Neural crest cell (in vitro differentiated cells): ENCODE data around the gene RBFOX1. TPM values are rescaled to one million over a fixed set of nuclear protein-coding genes. Genes with fewer than 3 reads are reported as not detected.

Experiments
- DNase-seq: peaks from one replicate; pipeline ENCODE4 v3.0.0; 2021; ENCODE audit warnings: low read depth, mixed read lengths, low spot score
- H3K27ac Mint-ChIP-seq: one replicate; pipeline ENCODE4 v1.8.0; 2021; ENCODE audit warnings: mild to moderate bottlenecking, mixed read lengths; ENCODE audit not compliant: unreplicated experiment
- H3K27me3 Mint-ChIP-seq: 2 replicates; pipeline ENCODE4 v1.8.0; 2021; ENCODE audit warnings: low read depth, mild to moderate bottlenecking, mixed read lengths
- H3K36me3 Mint-ChIP-seq: 2 replicates; pipeline ENCODE4 v1.8.0; 2021; ENCODE audit warnings: low read depth, mild to moderate bottlenecking, mixed read lengths
- H3K4me1 Mint-ChIP-seq: 2 replicates; pipeline ENCODE4 v1.8.0; 2021; ENCODE audit warnings: mixed read lengths
- H3K4me3 Mint-ChIP-seq: one replicate; pipeline ENCODE4 v1.8.0; 2021; ENCODE audit warnings: mild to moderate bottlenecking, mixed read lengths
- H3K9me3 Mint-ChIP-seq: 2 replicates; pipeline ENCODE4 v1.8.0; 2021; ENCODE audit warnings: mixed read lengths
- total RNA-seq: library from RNA; stranded (reverse); gene quantifications from 2 replicates; pipeline ENCODE4 v1.2.1, GENCODE V29; 2021
- TF ChIP-seq, protein P1 (sequence below): fragments of 200-600 bp; sonication (generic); conservative IDR thresholded peaks from 2 replicates; pipeline ENCODE4 v1.5.0; 2021; ENCODE audit warnings: antibody characterized with exemption, mild to moderate bottlenecking

Gene RBFOX1
- total RNA-seq, 1 donor from 2014 or later: 1.4 TPM

DNA sequence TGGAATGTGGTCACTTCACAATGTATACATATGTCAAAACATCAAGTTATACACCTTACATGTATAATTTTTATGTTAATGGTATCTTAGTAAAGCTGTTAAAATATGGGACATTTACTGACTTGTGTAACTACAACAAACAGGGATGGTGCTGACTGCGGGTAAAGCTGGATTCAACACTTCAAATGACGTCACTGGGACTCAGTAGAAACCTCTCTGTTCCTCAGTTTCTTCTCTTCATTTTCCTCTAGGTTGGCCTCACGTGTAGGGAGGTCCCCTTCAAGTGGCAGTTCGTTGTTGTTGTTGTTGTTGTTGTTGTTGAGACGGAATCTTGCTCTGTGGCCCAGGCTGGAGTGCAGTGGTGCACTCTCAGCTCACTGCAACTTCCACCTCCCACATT, 182.9 kb downstream of the RBFOX1 start:
- Mint-ChIP-seq H3K36me3 (no peaks in the 10 kb centered on the region), H3K4me1 (peaks cover 2% of the 10 kb centered on the region)
- no peak for DNase-seq

DNA sequence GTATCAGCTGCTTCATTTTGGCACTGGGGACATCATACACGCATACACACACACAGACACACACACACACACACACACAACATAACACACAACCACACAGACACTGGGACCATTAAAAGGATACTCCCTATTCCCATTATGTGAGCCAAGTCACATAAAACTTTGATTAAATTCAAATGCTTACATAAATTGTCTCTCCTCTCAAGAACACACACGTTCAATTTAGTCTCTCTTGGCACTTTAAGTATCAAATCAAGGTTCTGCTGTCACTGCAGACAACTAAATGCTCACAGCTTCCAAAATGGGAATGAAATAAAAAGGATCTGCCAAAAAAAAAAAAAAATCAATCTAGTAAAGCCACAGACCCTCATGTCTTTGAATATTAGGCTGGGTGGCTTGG, 184.9 kb downstream of the RBFOX1 start:
- Mint-ChIP-seq H3K4me3 (no peak overlapping the region), H3K9me3 (peaks cover 3% of the 10 kb centered on the region), H3K27me3 (no peaks in the 10 kb centered on the region)

More for the DNA sequence above, 182.9 kb downstream of the RBFOX1 start:
- no peaks in the 10 kb centered on the region for H3K27me3 Mint-ChIP-seq
- H3K4me3 Mint-ChIP-seq: no peak overlapping the region
- TF ChIP-seq, protein P1, sequence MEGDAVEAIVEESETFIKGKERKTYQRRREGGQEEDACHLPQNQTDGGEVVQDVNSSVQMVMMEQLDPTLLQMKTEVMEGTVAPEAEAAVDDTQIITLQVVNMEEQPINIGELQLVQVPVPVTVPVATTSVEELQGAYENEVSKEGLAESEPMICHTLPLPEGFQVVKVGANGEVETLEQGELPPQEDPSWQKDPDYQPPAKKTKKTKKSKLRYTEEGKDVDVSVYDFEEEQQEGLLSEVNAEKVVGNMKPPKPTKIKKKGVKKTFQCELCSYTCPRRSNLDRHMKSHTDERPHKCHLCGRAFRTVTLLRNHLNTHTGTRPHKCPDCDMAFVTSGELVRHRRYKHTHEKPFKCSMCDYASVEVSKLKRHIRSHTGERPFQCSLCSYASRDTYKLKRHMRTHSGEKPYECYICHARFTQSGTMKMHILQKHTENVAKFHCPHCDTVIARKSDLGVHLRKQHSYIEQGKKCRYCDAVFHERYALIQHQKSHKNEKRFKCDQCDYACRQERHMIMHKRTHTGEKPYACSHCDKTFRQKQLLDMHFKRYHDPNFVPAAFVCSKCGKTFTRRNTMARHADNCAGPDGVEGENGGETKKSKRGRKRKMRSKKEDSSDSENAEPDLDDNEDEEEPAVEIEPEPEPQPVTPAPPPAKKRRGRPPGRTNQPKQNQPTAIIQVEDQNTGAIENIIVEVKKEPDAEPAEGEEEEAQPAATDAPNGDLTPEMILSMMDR: no peak
- peaks cover 3% of the 10 kb centered on the region for H3K9me3 Mint-ChIP-seq
- no peak overlapping the region for H3K27ac Mint-ChIP-seq

DNA sequence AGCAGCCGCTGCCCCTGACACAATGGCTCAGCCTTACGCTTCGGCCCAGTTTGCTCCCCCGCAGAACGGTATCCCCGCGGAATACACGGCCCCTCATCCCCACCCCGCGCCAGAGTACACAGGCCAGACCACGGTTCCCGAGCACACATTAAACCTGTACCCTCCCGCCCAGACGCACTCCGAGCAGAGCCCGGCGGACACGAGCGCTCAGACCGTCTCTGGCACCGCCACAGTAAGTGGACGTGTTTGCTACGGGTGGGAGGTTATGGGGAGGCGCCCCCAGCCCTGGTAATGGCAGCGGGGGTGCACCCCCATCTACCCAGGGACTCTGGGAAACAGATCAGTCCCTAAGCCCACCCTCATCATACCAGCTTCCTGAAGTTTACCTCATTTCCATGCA, 185.5 kb downstream of the RBFOX1 start:
- Mint-ChIP-seq H3K36me3 (no peaks in the 10 kb centered on the region), H3K27me3 (no peaks in the 10 kb centered on the region), H3K27ac (no peak overlapping the region), H3K4me3 (no peak overlapping the region), H3K4me1 (no peaks in the 10 kb centered on the region), H3K9me3 (peaks cover 3% of the 10 kb centered on the region)
- no peak for DNase-seq
- TF ChIP-seq, protein P1: no peak

More for the DNA sequence above, 184.9 kb downstream of the RBFOX1 start:
- TF ChIP-seq, protein P1: no peak
- Mint-ChIP-seq H3K36me3 (no peaks in the 10 kb centered on the region), H3K4me1 (no peaks in the 10 kb centered on the region), H3K27ac (no peak overlapping the region)
- DNase-seq: no peak

DNA sequence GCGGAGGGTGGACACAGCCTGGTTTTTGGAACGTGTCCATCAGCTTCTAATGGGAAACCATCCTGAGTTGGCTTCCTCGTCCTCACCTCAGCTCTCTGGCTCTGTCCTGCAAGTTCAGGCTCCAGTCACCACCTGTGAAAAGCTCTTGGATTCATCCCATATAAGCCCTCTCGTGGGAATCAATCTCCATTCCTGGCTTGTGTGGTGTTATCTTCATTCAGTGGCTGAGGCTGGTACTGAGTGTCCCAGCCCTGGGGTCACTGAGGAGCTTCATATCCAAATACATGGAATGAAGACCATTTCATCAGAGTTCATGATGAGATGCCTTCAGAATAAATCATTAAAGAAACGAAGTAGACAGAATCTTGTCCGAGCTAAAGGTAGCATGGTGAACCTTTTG, 189.2 kb downstream of the RBFOX1 start:
- no peaks in the 10 kb centered on the region for H3K36me3 Mint-ChIP-seq
- DNase-seq: no peak
- no peaks in the 10 kb centered on the region for H3K27me3 Mint-ChIP-seq
- H3K4me3 Mint-ChIP-seq: no peak overlapping the region
- H3K4me1 Mint-ChIP-seq: no peaks in the 10 kb centered on the region
- no peaks in the 10 kb centered on the region for H3K9me3 Mint-ChIP-seq
- H3K27ac Mint-ChIP-seq: no peak overlapping the region
- TF ChIP-seq, protein P1: no peak

DNA sequence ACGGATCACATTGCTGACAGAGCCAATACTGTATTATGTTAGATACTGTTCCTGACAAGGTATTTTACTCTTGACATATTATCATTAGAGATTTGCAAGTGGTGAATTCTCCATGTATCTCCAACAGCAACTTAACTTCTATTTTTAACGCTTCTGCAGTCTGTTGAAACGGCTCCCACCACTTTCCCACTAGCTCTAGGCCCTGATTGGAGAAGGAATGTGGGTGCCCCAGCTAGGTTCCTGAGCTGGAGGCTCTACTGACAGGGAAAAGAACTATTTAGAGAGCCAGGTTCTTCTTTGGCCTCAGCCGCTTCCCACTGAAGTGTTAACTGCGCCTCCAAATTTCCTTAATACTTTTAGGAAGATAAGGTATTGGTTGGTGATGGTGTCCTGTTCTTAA, 191.8 kb downstream of the RBFOX1 start:
- TF ChIP-seq, protein P1: no peak
- Mint-ChIP-seq H3K27ac (no peak overlapping the region), H3K4me1 (no peaks in the 10 kb centered on the region), H3K4me3 (no peak overlapping the region), H3K27me3 (no peaks in the 10 kb centered on the region), H3K9me3 (no peaks in the 10 kb centered on the region), H3K36me3 (no peaks in the 10 kb centered on the region)
- DNase-seq: no peak

DNA sequence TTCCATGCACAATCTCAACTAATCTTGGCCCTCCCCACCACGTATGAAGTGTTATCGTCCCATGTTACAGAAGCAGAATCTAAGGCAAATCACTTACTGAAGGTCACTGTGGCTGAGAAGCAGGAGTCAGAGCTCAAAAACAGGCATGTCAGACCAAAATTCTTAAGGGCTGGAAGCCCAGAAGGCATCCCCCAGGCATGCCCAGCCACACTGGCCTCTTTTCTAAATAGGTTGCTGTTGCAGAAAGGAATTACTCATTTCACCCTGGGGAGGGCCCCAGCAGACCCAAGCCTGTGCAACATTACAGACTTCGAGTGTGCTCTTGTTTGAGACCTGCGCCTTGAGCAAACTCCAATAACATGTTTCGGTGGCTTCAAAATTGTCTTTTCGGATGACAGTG, 194.1 kb downstream of the RBFOX1 start:
- H3K27ac Mint-ChIP-seq: no peak overlapping the region
- no peak for DNase-seq
- TF ChIP-seq, protein P1: no peak
- no peaks in the 10 kb centered on the region for H3K27me3 Mint-ChIP-seq
- no peak overlapping the region for H3K4me3 Mint-ChIP-seq
- no peaks in the 10 kb centered on the region for H3K9me3 Mint-ChIP-seq
- H3K4me1 Mint-ChIP-seq: no peaks in the 10 kb centered on the region
- H3K36me3 Mint-ChIP-seq: no peaks in the 10 kb centered on the region
